COLO668 (cell line): ENCODE results near the gene DUSP11.
"Not testable (repeated sequence)": the region's sequence is repeated elsewhere in the genome, so short reads cannot be mapped to it uniquely, and the experiment has no call there.

Experiments
- DNase-seq: peaks from one replicate; lab custom pipeline; 2025; ENCODE audit not compliant: unreplicated experiment; lab: John Stamatoyannopoulos, UW

The DUSP11 gene

DNA sequence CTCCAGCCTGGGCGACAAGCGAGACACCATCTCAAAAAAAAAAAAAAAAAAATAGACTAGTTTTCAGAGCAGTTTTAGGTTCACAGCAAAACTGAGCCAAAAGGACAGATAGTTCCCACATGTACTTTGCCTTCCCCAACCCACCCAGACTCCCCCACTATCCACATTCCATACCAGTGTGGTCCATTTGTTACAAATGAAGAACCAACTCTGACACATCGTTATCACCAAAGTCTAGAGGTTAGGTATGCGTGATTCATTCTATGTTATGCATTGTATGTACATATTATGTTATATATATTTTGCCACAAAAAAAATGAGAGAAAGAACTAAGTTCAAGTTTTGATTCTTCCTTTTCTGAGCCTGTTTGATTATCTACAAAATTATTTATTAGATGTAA is 3.5 kb downstream of the DUSP11 start:
- DNase-seq: no peak

GRCh38 chr2:73772819-73773218 is 7.1 kb downstream of the DUSP11 start:
- no peak for DNase-seq

GRCh38 chr2:73770725-73771124 is 9.2 kb downstream of the DUSP11 start:
- no peak for DNase-seq

DNA sequence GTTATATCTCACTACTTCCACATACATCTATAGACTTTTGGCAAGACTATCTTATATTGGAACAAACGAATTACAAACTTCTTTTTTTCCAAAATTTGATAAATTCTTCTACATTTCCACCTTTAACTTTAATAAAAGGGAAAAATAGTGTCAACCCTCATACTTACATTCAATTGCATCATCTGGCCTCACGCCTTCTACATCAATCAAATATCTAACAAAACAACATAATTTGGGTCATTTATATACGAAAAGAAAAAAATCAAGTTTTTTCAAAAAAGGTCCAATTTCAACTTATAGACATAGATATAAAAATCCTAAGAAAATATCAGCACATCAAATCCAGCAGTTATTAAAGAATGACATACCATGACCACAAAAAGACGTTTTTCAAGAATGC is 12.9 kb downstream of the DUSP11 start:
- DNase-seq: no peak

GRCh38 chr2:73766349-73766748 is 13.6 kb downstream of the DUSP11 start:
- no peak for DNase-seq

- DNase-seq: no peak
Measured at GRCh38 chr2:73764945-73765344, 15.0 kb downstream of the DUSP11 start.

GRCh38 chr2:73762571-73762970 is 17.3 kb downstream of the DUSP11 start:
- DNase-seq: no peak

- DNase-seq: no peak
Measured at GRCh38 chr2:73759904-73760303, 20.0 kb downstream of the DUSP11 start.

DNA sequence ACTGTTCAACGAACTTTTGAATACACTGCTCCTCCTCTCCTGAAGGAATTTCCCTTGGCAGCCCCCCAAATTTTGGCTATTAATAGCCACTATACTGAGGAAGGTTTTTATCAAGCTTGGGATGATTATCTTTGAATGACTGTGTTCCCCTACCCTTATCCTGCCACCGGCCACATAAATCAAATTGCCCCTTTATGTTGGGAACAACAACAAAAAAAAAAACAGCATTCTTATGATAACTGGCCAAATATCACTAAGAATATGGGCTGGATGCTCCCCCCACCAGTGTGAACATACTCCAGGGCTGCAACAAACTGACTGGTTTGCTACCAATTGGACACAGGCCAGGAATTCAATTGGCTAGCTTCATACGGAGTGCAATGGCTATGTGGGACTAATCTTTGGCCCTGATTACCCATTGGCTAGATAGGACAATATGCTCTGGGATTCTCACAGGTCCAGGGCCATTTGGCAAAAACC is 20.6 kb downstream of the DUSP11 start:
- no peak for DNase-seq

GRCh38 chr2:73754332-73754731 is 25.6 kb downstream of the DUSP11 start:
- DNase-seq: not testable (repeated sequence)

DNA sequence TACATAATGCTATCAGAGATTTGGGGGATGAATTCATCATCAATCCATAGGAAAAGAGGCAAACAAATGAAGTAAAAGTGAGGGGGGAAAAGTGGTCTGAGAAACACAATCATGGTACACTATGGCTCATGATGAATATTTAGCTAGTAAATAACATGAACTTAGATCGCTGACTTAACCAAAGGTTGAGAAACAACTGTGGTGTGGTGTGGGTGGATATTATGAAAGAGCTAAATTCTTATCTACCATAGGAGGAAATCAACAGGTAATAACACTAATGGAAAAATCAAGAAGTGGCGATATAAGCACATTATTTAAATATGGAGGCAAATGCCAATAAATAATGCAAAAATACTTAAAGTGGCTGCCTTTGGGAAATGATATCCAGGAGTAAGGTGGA is 30.6 kb downstream of the DUSP11 start:
- DNase-seq: no peak

DNA sequence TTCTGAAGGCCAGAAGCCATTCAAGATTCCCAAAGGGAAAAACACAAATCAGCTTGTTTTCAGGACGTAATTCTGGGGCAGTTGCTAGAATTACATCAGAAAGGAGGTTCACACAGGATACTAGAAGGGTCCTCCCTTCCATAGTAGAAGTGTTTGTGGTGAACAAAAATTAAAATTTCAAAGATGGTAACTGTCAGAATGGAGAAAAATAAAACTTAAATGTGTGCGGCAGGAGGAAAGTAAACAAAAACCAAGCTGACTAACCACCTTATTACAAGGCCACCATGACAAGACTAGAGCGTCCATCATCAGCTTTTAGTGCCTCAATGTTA is 33.1 kb downstream of the DUSP11 start:
- no peak for DNase-seq

DNA sequence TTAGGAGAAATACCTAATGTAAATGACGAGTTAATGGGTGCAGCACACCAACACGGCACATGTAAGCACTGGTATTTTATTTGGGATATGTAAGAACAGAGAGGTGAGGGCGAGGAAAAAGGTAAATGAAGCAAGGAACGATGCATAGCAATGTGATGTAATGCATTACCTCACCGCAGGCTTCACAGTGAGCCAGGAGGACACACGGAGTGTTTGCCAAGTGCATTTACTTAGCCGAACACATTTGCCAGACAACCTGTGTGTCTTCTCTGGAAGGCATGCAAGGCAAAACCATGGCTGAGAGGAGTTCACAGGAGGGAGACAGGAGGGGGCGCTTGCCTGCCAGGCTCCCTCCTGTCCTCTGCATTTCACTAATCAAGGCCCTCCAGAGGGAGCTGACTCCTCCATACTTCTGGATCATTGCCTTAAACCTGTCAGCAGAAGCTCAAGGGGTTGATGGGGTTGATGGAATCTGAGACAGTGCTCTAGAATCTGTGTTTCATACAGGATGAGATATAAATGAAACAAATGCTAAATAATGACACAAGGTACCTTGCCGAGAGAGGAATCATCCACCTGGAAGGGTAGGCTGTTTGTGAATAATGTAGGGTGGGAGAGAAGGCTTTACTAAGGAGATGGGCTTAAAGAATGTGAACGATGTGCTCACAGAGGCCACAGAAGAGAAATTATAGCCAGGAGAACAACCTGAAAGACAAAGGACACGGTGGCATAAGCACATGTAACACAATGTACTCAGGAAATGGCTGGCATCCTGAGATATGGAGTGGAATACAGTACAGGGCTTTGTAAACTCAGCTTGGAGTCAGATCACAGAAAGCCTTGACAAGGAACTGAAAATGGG is 33.7 kb downstream of the DUSP11 start:
- DNase-seq: no peak

DNA sequence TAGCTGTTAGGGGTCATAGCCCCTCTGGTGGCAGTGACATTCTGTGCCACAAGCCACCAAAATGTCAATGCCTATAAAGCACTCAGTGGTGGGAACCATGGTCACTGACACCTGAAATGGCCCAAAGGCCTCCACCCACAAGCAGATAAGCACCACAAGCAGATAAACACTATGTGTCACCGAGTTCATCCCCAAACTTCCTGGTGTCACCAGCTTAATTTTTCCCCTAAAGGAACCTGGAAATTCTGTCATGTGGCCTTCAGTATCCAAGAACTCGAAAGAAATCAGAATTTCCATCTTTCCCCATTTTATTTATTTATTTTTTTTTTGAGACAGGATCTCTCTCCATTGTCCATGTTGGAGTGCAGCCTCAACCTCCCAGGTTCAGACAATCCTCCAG is 39.1 kb downstream of the DUSP11 start:
- no peak for DNase-seq

GRCh38 chr2:73739101-73739500 is 40.8 kb downstream of the DUSP11 start:
- DNase-seq: no peak

DNA sequence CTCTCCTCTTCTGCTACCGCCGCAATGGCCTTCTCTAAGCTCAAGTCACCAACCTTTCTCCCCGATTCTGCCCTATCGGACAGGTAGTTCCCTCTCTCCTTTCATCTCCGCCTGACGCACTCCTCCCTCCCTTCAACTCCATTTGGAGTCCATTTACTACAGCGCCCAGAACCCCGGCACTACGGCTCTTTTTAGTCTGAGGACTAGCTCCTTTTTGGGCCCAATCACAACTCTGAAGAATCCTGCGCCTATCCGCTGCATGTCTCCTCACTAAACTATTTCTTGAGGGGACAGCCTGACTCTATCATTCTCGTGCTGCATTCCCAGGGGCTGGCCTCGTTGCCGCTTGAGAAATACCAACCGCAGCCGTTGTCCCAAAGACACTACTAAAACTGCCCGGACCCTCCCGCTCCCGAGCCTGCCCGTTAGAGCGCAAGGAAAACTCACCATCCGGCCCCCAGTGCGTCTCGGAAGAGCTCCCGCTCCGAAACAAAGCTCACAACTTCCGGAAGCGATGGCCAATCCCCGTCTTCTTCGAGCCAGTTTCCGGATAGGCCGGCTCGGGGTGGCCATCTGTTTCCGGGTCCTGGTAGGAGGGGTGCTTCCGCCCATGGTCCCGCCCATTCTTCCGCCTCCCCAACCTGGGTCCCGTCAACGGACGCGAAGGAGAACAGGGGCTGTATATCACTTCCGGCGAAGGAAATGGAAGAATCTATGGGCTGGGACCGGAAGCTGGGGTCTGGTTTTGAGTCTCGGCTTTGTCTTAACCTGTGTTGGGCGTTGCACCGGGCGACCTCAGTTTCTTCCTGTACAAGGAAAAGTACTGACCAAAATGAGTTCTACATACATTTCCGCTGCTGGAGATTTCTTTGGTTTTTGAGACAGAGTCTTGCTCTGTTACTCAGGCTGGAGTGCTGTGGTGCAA is 42.8 kb downstream of the DUSP11 start, which contains the start of gene TPRKB:
TSS of gene TPRKB (minus strand) at position 491 of the 925 bp plus-strand sequence. CDS start 2,776 bp downstream, outside the sequence.
- peak; percentile 97 for DNase-seq

- DNase-seq: no peak
Measured at GRCh38 chr2:73736378-73736777, 43.5 kb downstream of the DUSP11 start.

DNA sequence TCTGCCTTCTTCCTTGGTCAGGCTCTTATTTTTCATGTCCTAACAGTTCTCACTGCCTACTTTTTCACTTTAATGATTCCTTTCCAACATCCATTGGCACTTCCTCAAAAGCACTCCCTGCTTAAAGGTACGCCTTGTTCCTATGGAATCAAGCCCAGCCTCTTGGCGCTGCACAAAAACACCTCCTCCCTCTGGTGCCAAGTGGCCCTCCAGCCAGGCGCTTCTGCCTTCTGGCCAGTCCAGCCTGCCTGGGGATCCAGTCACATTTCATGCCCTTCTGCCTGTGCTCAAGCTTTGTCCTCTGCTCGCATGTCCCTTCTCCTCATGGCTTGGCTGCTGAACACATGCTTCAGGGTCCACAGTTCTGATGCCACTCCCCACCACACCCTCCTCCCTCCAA is 49.1 kb downstream of the DUSP11 start:
- no peak for DNase-seq

DNA sequence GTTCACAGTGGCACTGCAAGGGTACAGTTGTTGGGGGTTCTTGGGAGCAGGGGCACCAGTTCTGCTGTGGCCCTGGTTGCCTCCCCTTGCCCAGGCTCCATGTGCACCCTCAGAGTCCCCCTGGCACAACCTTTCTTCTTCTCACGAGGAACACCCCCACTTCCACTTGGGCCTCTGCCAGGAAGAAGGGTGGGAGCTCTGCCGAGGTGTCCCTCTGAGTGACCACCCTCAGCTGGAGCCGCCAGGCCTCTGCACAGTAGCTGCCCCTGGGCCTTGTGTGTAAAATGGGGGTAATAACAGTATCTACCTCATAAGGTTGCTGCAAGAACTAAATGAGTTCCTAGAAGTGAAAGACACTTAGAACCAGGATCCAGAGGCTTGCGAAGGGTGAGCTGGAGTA is 51.2 kb downstream of the DUSP11 start:
- DNase-seq: no peak

GRCh38 chr2:73728043-73728442 is 51.9 kb downstream of the DUSP11 start:
- DNase-seq: no peak

GRCh38 chr2:73726657-73727056 is 53.2 kb downstream of the DUSP11 start:
- not testable (repeated sequence) for DNase-seq
